NCI-H2196 (cell line): Measurements from ENCODE around the gene TFF3.
A peak's percentile ranks its signal among the peaks of the same experiment; 100 is the strongest.

Experiments
- DNase-seq: peaks from one replicate; lab custom pipeline; 2025; ENCODE audit not compliant: unreplicated experiment; lab: John Stamatoyannopoulos, UW

The TFF3 gene

DNA sequence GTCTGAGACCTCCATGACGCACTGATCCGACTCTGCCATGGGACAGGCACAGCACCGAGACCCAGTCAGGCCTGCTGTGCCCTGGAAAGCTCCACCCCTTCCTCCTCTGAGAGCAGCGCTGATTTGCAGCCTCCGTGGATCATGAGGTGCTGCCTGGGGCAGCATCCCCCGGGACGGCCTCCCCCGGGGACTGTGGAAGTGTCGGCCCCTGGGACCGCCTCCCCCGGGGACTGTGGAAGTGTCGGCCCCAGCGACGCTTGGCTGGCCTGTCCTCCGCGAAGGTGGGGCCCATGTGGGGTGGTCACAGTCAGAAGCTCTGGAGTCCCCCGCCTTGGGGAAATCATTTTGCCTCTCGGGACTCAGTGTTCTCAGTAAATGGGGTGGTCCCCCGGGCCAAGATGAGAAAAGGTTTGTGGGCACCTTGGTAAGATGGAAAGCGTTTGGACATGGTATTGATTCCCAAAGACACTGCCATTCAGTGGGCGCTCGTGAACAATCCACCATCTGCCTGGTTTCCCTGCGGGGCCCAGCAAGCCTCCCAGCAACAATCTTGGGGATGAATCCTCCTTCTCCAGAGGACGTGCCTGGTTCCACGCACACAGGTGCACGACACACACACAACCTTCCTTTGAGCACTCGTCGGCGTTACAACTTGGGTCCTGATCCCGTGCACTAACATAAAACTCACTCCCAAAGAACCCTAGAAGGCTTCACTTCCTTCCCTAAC lies 32.6 kb upstream of the TFF3 start:
- DNase-seq = no peak

DNA sequence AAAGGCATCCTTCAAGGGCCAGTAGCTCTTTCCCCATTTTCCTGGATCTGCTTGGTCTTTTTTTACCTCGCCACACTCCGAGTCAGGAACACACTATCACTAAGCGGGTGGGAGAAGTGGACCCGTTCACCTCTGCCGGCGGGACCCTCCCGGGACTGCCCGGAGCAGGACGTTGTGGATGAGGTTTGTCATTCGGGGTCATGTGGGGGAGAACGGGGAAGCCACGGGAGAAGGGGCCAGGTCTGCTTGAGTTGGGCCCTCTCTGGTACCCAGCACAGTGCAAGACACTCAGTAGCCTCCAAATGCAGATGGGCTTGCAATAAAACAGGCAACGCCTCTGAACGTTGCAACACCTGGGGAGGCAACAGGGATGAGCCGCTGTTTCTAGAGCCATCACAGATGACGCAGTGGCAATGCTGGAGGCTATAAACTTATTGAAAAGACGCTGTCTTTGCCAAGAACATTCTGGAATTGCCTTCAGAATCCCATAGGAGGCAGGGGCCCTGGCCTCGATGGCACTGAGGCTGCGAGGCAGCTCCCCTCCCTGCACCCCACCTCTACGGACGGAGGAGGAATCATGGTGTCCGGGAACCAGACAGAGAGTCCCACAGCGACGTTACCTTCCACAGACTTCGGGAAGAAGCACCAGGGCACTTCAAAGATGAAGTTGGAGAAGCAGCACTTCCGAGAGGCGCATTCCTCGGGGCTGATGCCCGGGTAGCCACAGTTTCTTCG lies 31.8 kb upstream of the TFF3 start:
- DNase-seq = no peak

DNA sequence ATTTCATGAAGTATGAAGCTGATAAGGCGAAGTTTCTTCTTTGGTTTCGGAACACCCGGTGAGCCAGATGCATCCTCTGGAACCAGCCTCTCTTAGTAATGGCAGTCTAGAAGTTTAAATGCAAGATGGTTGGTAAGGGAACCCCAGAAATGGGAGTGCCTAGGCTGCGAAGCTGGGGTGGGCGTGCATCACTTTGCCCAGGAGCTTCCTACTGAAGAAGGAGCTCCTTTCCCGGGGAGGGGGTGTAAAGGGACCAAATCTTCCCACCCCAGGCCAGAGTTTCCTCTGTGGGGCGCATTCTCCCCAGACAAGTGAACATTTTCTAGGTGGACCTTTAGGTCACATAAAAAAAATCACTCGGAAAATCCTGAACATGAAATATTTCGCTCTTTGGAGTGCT lies 31.2 kb upstream of the TFF3 start:
- no peak for DNase-seq

DNA sequence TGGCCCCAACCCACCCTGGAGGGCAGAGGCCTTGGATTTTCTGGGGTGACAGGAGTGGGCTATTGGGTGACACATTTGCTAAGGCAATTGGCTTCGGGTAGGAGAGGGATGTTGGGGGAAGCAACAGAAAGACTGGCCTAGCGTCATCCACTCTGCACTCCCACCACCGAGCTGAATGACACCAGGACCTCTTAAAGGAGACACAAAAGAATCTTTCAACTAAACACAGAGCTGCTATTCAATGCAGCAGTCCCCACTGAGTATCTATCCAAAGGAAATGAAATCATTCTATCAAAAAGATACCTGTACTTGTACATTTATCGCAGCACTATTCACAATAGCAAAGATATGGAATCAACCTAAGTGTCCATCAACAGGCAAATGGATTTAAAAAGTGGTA lies 29.4 kb upstream of the TFF3 start:
- DNase-seq = no peak

DNA sequence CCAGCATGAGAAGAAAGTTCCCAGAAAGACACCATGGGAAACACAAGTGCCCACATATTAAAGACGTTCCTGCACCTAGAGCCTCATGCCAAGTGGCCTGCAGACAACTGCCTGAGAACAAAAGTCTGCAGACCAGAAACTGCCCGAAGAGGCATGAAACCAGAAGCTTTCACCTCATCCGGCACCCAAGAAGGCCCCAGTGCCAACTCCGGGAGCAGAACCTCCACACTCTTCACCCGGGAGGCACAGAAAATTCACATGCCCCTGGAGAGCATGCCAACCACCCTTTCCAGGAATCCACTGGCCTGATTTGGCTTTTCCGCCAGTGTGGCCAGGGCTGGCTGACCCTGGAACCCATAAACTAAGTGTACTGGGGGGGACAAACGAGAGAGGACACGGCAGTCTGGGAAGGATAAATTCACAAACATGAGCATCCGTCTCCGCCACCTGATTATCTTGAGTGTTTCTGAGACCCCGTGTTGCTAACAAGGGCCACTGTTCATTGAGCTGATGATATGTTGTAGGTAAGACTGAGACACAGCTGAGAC lies 28.8 kb upstream of the TFF3 start:
- DNase-seq = no peak

DNA sequence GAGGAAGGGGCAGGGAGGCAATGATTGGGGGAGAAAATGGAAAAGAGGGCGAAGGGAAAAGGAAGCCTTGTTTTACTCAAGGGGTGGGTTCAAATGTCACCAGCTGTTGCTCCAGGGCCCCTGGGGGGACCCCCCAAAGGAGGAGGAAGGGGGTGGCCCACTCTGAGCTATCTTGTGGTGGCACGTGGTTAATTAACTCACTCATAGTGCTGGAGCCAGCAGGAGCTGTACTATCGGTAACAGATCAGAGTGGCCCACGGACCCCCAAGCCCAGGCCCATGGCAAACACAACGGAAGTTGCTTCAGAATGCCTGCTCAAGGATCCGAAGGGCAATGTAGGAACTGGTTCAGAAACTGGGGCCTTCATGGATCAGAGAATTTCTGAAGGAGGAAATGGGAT lies 28.3 kb upstream of the TFF3 start:
- no peak for DNase-seq

DNA sequence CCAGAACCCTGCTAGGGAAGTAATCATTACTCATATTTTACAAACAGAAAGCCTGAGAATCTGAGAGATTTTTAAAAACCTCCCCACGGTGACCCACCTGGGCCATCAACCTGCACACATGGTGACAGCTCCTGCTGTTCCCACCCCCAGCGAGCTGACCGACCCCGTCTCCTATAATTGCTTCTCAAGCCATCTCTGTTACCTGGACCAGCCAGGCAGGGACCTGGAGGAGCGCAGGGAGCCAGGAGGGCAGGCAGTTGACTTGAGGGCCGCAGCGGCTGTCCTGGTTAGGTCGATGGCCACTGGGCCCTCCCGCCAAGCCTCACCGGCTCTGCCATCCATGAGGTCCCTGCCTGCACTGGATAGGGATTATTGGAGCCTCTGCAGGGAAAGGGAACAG lies 27.9 kb upstream of the TFF3 start:
- DNase-seq = no peak

DNA sequence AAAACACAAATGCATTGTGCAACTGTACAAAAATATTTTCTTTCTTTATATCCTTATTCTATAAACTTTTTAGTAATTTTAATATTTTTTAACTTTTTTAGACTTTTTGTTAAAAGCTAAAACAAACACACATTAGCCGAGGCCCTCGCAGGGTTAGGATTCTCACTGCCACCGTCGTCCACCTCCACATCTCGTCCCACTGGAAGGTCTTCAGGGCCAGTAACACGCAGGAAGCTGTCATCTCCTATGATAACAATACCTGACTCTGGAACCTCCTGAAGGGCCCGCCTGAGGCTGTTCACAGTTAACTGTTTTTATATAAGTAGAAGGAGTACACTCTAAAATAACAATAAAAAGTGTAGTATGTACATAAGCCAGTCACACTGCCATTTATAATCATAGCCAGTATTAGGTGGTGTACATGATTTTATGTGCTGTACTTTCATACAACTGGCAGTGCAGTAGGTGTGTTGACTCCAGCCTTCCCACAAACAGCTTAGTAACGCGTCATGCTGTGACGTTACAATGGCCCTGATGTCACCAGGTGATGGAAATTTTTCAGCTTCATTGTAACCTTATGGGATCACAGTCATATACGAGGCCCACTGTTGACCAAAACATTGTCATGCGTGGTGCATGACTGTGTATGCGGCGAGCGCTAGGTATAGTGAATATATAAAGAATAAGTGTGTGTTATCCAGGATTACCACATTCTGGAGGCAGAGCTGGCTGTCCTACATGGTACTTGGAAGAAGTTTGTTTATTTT lies 26.8 kb upstream of the TFF3 start:
- no peak for DNase-seq

DNA sequence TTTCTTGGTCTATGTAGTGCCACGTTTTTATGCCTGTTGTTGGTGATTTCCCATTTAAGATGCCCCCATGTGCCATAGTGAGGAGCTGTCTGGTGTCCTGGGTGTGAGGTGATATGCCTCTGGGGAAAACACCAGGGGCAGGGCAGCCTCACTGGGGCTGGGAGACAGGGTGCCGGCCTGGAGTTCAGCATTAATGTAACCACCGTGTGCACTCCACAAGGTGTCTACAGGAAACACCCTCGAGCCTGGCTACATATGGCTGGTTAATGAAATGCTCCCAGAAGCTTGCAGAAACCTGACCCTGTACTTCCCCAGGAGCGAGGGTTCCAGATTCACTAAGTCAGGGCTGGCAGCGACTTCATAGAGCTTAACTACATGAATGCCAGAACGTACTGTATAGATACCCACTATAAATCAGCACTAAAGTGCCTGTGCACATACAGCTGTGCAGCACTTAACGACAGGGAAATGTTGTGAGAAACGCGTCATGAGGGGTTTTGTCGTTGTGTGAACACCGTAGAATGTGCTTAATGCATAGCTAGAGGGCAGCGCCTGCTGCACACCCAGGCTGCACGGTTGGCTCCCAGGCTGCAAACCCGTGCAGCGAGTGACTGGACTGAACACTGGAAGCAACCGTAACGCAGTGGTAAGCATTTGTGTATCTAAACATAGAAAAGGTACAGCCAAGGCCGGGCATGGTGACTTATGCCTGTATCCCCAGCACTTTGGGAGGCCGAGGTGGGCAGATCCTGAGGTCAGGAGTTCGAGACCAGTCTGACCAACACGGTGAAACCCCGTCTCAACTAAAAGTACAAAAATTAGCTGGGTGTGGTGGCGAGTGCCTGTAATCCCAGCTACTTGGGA lies 25.2 kb upstream of the TFF3 start:
- DNase-seq = no peak

DNA sequence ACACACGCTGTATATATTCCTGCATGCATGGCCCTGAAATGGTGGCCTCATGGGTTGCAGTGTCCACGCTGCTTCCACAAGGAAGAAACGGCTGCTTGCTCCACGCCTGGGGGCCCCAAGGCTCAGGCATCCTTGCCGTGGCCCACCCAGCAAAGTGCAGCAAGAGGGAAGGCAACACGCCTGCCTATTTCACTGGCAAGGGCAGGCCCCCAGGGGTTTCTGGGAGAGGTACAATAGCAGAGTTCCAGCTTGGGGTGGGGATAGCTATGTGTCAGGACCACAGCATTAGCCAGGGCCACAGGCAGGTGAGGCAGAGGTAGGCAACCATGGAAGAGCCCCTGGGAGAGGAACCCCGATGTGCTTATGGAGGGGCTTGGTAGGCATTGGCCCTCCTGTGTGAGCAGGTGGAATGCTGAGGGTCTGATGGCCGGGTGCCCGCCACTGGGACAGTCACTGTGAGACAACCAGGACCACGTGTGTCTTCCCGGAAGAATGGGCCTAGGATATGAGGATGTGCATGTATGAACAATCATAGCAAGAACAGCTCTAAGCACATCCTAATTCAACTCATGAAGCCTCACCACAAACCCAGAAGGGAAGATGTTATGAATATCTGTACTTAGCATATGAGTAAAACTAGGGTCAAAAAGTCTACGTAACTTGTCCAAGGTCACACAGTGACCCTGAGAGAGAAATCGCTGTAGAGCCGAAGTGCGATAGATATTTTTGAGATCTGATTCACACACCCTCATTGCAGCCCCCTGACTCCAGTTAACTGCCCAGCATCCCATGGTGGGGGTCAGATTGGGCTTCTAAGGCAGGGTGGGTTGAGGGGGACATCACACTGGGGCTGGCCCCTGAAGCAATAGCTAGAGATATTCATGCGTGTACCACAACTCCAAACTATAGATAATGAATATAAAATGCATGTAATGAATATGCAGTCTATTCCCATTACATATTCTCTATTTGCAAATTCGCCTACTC lies 23.8 kb upstream of the TFF3 start:
- no peak for DNase-seq

DNA sequence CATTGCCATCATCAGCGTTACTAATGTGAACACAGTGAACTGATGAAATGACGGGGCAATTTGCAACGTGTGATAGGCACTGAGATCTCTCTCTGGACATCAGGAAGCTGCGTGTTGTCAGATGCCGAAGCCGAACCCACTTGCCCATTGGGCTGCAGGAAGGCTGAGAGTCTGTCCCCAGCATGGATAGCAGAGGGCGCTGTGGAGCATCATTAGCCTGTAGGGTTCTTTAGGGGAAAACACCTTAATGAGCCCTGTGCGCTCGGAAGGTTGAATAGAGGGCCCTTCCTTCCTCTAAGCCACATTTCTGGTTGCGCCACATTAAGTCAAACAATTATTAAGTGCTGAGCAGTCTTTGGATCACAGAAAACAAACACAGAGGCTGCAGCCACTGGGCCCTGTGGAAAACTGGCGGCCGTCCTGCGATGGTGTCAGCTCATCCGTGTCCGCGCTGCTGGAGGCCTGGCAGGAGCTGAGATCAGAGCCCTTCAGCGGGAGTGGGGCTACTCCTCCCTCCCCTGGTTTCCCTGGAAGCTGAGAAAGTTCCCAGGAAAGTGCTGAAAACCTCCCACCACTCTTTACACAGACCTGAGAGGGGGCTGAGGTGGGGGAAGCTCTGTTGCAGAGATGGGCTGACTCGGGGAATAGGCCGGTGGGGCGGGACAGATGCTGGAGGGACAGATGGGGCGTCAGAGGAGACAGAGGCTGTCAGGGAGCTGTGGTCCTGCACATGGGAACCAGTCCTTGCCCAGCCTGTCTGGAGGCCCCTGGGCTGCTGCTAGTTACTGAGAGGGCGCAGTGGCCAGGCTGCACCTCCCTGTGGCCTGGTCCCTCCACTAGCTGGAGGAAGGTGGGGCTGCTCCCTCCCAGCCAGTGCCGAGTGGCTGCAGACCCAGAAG lies 22.9 kb upstream of the TFF3 start:
- DNase-seq = peak; percentile 92

DNA sequence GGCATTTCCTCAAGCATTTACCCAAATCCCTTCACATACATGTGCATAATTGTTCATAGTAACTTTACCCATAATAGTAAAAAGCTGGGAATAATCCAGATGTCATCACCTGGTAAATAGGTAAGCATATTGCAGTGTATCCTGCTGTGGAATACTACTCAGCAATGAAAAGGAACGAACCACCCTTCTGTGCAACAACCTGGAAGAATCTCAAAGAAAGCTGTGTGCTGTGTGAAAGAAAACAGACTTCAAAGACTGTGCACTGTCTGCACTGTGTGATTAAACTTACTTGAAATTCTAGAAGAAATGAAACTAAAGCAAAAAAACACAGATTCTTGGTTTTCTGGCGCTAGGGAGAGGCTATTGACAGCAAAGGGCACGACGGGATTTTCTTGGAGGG lies 22.1 kb upstream of the TFF3 start:
- DNase-seq = no peak

DNA sequence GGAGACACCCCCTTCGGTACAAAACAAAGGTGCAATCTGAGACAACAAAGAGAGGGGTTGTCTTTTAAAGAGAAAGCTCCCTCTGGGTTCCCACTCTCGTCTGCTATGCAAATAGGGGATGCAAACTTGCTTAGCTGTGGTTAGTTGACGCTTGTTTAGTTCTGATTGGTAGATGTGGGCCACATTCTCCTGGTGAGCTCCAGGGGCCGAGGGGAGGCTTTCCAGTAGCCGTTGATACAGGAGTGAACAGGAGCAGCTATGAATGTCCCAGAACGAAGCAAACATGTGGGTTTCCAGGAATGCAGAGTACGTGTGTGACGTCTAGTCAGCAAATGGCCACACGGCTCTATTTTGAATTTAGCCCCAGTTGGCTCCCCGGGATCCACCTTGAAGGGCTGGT lies 20.8 kb upstream of the TFF3 start:
- DNase-seq = no peak

DNA sequence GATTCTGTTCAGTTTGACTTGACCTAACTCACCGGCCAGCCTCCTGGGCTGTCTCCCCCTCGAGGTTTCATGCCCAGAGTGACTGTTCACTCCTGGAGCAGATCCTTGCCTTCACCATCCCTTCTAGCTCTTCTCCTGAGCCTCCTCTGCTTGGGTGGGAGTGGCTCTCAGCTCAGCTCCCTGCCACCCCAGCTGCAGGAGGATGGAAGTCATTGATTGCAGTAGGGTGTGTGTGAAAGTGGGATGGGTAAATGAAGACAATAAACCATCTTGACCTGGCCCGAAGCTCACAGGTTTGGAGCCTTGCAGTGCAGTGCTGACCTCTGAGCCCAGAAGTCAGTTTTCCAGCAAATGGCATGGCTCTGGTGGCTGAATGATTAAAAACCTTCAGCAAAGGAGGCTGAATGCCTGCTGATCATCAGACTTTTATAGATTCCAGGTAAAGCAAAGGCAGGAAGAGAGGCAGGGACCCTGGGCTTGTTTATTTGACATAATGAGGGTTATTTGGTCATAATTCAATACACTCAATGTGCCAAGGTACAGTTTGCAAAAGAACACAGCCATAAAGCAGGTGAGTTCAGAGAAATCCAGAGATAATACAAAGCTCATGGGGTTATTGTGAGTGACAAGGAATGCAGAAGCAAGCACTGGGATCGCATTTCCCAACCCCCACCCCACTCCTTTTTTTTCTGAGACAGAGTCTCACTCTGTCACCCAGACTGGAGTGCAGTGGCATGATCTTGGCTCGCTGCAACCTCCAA lies 17.5 kb upstream of the TFF3 start:
- no peak for DNase-seq

DNA sequence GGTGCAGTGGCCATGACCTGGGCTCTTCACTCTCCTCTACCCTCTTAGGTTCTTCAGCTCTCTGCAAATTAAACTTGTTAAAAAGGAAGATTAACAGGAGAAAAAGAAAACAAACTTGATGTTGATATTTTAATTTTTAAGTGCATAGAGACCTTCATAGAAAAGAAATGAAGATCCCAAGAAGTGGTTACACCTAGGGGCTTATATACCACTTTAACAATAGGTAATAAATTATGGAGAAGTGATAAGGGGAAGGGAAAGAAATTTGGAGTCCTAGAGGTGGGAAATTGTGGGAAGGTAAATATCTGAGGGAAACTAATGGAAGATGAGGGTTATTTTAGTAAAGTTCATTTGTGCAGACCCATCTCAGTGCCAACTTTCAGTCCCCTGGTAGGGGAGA lies 16.5 kb upstream of the TFF3 start:
- no peak for DNase-seq

DNA sequence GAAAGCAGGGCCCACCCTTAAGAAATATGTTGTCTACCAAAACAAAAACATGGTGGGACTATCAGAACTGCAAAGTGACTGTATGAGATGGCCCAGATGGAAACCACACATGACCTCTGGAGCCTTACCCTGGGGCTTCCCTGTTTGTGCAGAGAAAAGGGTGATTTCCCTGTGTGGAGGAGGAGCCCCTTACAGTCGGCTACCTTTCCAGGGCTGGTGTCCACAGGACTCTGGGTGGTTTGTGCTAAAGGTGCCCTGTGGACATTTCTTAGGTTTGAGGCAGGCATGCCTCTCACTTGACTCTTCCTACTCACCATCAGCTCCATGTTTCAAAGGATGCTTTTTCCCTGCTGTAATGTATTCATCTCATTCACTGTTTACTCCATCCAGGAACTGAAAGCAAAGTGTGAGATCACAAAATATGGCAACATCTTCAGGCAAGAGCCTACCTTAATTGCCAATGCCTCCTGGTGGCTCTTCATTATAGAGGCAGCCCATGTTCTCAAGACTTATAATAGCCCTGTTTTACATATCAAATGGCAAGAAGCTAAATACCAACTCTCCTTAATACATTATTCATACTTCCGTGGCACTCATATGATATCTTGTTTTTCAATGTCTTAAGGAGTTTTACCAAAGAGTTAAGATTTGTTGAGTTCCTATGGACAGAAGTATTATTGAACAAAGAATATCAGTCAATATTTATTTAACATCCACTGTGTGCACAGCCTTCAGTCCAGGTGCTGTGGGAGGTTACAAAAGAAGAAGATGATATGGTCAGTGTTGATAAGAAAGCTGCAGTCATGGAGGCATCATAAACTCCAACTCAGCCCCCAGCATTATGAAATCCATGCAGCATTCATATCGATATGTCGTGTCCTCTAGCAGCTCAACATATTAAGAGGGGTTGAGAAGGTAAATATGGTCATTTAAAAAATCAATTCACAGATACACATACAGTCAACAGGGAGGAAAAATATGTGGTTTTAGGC lies 15.5 kb upstream of the TFF3 start:
- DNase-seq = no peak

DNA sequence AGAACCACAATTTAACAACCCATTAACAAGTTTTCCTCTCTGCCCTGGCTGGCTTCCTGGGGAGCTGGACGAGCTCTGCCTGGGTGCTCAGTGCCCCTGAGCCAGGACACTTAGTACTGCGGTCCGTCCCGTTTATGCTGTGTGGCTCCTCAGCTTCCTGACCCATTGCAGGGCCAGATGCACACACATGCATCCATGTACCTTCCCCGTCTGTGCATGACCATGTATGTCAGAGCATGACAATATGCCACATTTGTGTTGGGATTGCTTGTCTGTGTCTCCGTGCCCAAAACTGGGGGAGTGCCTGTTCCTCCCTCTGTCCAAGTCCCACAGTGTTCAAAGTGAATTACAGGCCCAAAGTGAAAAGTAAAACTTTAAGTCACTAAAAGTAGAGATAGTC lies 9.7 kb upstream of the TFF3 start:
- no peak for DNase-seq
